Stimulated activated effector memory CD8-positive, alpha-beta T cell treated with anti-CD3 and anti-CD28 coated beads, Interleukin-12 subunit alpha, Interleukin-12 subunit beta, amount 100 ng/mL, for 72 hours (primary cell): ENCODE results near the gene BCL2A1.

Source experiments
- ATAC-seq: fragments of 150-1000 bp; cut with Tn5 transposase; 2 replicates; pipeline ENCODE4 v1.10.0; 2021
- DNase-seq, 2 donors: peaks; one replicate each; pipeline ENCODE4 v3.0.0; 2021 to 2022; ENCODE audit warnings: low spot score in 2 of 2
- H3K27ac Mint-ChIP-seq: one replicate; pipeline ENCODE4 v1.8.0; 2022; ENCODE audit warnings: mild to moderate bottlenecking, mixed read lengths
- H3K36me3 Mint-ChIP-seq: one replicate; pipeline ENCODE4 v1.8.0; 2022; ENCODE audit warnings: mild to moderate bottlenecking, mixed read lengths
- H3K4me1 Mint-ChIP-seq: one replicate; pipeline ENCODE4 v1.8.0; 2022; ENCODE audit warnings: mixed read lengths
- H3K4me3 Mint-ChIP-seq: one replicate; pipeline ENCODE4 v1.8.0; 2022; ENCODE audit warnings: mild to moderate bottlenecking, mixed read lengths
- H3K9me3 Mint-ChIP-seq: one replicate; pipeline ENCODE4 v1.8.0; 2022; ENCODE audit warnings: mixed read lengths

BCL2A1 gene

GRCh38 chr15:80003171-80003570, 32.2 kb upstream of the BCL2A1 start:
- Mint-ChIP-seq H3K27ac (peak overlapping the region; percentile 2), H3K4me1 (no peaks in the 10 kb centered on the region)
- ATAC-seq = no peak

GRCh38 chr15:80002267-80002666, 31.3 kb upstream of the BCL2A1 start:
- ATAC-seq (no peak), DNase-seq (no peak)
- no peaks in the 10 kb centered on the region for H3K4me1 Mint-ChIP-seq
- no peak overlapping the region for H3K4me3 Mint-ChIP-seq
- no peaks in the 10 kb centered on the region for H3K9me3 Mint-ChIP-seq
- H3K36me3 Mint-ChIP-seq = no peaks in the 10 kb centered on the region
- H3K27ac Mint-ChIP-seq = no peak overlapping the region

More at GRCh38 chr15:80003171-80003570, 32.2 kb upstream of the BCL2A1 start:
- DNase-seq = no peak
- no peaks in the 10 kb centered on the region for H3K36me3 Mint-ChIP-seq
- no peaks in the 10 kb centered on the region for H3K9me3 Mint-ChIP-seq
- H3K4me3 Mint-ChIP-seq = no peak overlapping the region

GRCh38 chr15:79994615-79995014, 23.6 kb upstream of the BCL2A1 start:
- H3K27ac Mint-ChIP-seq = no peak overlapping the region
- no peaks in the 10 kb centered on the region for H3K36me3 Mint-ChIP-seq
- ATAC-seq (no peak), DNase-seq (no peak)
- no peaks in the 10 kb centered on the region for H3K9me3 Mint-ChIP-seq
- H3K4me3 Mint-ChIP-seq = no peak overlapping the region
- peaks cover 10% of the 10 kb centered on the region for H3K4me1 Mint-ChIP-seq

GRCh38 chr15:79991826-79992225, 20.8 kb upstream of the BCL2A1 start:
- Mint-ChIP-seq H3K36me3 (no peaks in the 10 kb centered on the region), H3K27ac (no peak overlapping the region), H3K9me3 (no peaks in the 10 kb centered on the region), H3K4me1 (peaks cover 12% of the 10 kb centered on the region), H3K4me3 (no peak overlapping the region)
- DNase-seq = no peak
- no peak for ATAC-seq

- Mint-ChIP-seq H3K27ac (no peak overlapping the region), H3K4me1 (peaks cover 12% of the 10 kb centered on the region), H3K4me3 (no peak overlapping the region), H3K36me3 (no peaks in the 10 kb centered on the region), H3K9me3 (no peaks in the 10 kb centered on the region)
- ATAC-seq (no peak), DNase-seq (no peak)
These were observed 20.0 kb upstream of the BCL2A1 start for GRCh38 chr15:79990997-79991334.

- no peak for DNase-seq
- no peak overlapping the region for H3K27ac Mint-ChIP-seq
- H3K4me1 Mint-ChIP-seq = peaks cover 12% of the 10 kb centered on the region
- no peak overlapping the region for H3K4me3 Mint-ChIP-seq
- H3K36me3 Mint-ChIP-seq = no peaks in the 10 kb centered on the region
- H3K9me3 Mint-ChIP-seq = no peaks in the 10 kb centered on the region
- no peak for ATAC-seq
These were observed 19.4 kb upstream of the BCL2A1 start for GRCh38 chr15:79990280-79990996.

GRCh38 chr15:79989682-79990081, 18.7 kb upstream of the BCL2A1 start:
- H3K4me1 Mint-ChIP-seq = peaks cover 12% of the 10 kb centered on the region
- no peak overlapping the region for H3K27ac Mint-ChIP-seq
- no peak overlapping the region for H3K4me3 Mint-ChIP-seq
- no peaks in the 10 kb centered on the region for H3K36me3 Mint-ChIP-seq
- no peak for DNase-seq
- ATAC-seq = no peak
- H3K9me3 Mint-ChIP-seq = no peaks in the 10 kb centered on the region

- no peak overlapping the region for H3K27ac Mint-ChIP-seq
- H3K9me3 Mint-ChIP-seq = no peaks in the 10 kb centered on the region
- H3K36me3 Mint-ChIP-seq = no peaks in the 10 kb centered on the region
- H3K4me3 Mint-ChIP-seq = no peak overlapping the region
- DNase-seq (no peak), ATAC-seq (no peak)
- H3K4me1 Mint-ChIP-seq = peaks cover 12% of the 10 kb centered on the region
These were observed 18.2 kb upstream of the BCL2A1 start for GRCh38 chr15:79989183-79989582.

GRCh38 chr15:79988448-79989117, 17.6 kb upstream of the BCL2A1 start:
- H3K36me3 Mint-ChIP-seq = no peaks in the 10 kb centered on the region
- ATAC-seq = no peak
- no peak overlapping the region for H3K27ac Mint-ChIP-seq
- no peak overlapping the region for H3K4me3 Mint-ChIP-seq
- no peaks in the 10 kb centered on the region for H3K9me3 Mint-ChIP-seq
- no peak for DNase-seq
- peaks cover 9% of the 10 kb centered on the region for H3K4me1 Mint-ChIP-seq

GRCh38 chr15:79987969-79988368, 17.0 kb upstream of the BCL2A1 start:
- ATAC-seq (no peak), DNase-seq (no peak)
- peaks cover 6% of the 10 kb centered on the region for H3K4me1 Mint-ChIP-seq
- no peaks in the 10 kb centered on the region for H3K36me3 Mint-ChIP-seq
- no peak overlapping the region for H3K4me3 Mint-ChIP-seq
- H3K9me3 Mint-ChIP-seq = no peaks in the 10 kb centered on the region
- H3K27ac Mint-ChIP-seq = no peak overlapping the region

- Mint-ChIP-seq H3K4me3 (no peak overlapping the region), H3K9me3 (no peaks in the 10 kb centered on the region), H3K36me3 (no peaks in the 10 kb centered on the region), H3K27ac (no peak overlapping the region), H3K4me1 (peaks cover 6% of the 10 kb centered on the region)
- DNase-seq = no peak
- ATAC-seq = no peak
These were observed 16.6 kb upstream of the BCL2A1 start for GRCh38 chr15:79987569-79987955.

- ATAC-seq (peak; percentile 52), DNase-seq (no peak)
- H3K36me3 Mint-ChIP-seq = no peaks in the 10 kb centered on the region
- H3K27ac Mint-ChIP-seq = no peak overlapping the region
- H3K9me3 Mint-ChIP-seq = no peaks in the 10 kb centered on the region
- no peak overlapping the region for H3K4me3 Mint-ChIP-seq
- peaks cover 27% of the 10 kb centered on the region for H3K4me1 Mint-ChIP-seq
These were observed 10.9 kb upstream of the BCL2A1 start for GRCh38 chr15:79981831-79982455.

GRCh38 chr15:79978655-79979514, 7.9 kb upstream of the BCL2A1 start:
- Mint-ChIP-seq H3K4me3 (no peak overlapping the region), H3K36me3 (no peaks in the 10 kb centered on the region), H3K9me3 (no peaks in the 10 kb centered on the region), H3K4me1 (peaks cover 28% of the 10 kb centered on the region), H3K27ac (peak overlapping the region; percentile 66)
- DNase-seq = no peak
- peak; percentile 80 for ATAC-seq

- ATAC-seq = peak; percentile 31
- H3K4me3 Mint-ChIP-seq = no peak overlapping the region
- no peaks in the 10 kb centered on the region for H3K36me3 Mint-ChIP-seq
- H3K9me3 Mint-ChIP-seq = no peaks in the 10 kb centered on the region
- H3K27ac Mint-ChIP-seq = peak overlapping the region; percentile 66
- no peak for DNase-seq
- peaks cover 33% of the 10 kb centered on the region for H3K4me1 Mint-ChIP-seq
These were observed 7.3 kb upstream of the BCL2A1 start for GRCh38 chr15:79978260-79978654.

- DNase-seq (no peak), ATAC-seq (no peak)
- H3K36me3 Mint-ChIP-seq = no peaks in the 10 kb centered on the region
- peak overlapping the region; percentile 66 for H3K27ac Mint-ChIP-seq
- H3K4me1 Mint-ChIP-seq = peaks cover 33% of the 10 kb centered on the region
- H3K4me3 Mint-ChIP-seq = no peak overlapping the region
- no peaks in the 10 kb centered on the region for H3K9me3 Mint-ChIP-seq
These were observed 6.5 kb upstream of the BCL2A1 start for GRCh38 chr15:79977431-79978054.
